ENCODE data around the gene PLCH2.

Gene PLCH2

GRCh38 chr1:2463396-2463795, 12.7 kb upstream of the PLCH2 start:
- DNase-seq: no peak

GRCh38 chr1:2465371-2466269, 10.5 kb upstream of the PLCH2 start:
- no peak for DNase-seq

- DNase-seq: no peak
Measured at GRCh38 chr1:2466270-2466665, 9.8 kb upstream of the PLCH2 start.

- peak in 1 of 2 experiments; percentile 55 for DNase-seq
Measured at GRCh38 chr1:2466958-2467554, 9.0 kb upstream of the PLCH2 start.

GRCh38 chr1:2468041-2468472, 8.0 kb upstream of the PLCH2 start:
- no peak for DNase-seq

- DNase-seq: no peak
Measured at GRCh38 chr1:2468540-2468939, 7.5 kb upstream of the PLCH2 start.

- no peak for DNase-seq
Measured at GRCh38 chr1:2469103-2469940, 6.8 kb upstream of the PLCH2 start.

- DNase-seq: no peak
Measured at GRCh38 chr1:2470290-2471158, 5.6 kb upstream of the PLCH2 start.

- no peak for DNase-seq
Measured at GRCh38 chr1:2471159-2471471, 5.0 kb upstream of the PLCH2 start.

- DNase-seq: no peak
Measured at GRCh38 chr1:2471587-2472001, 4.5 kb upstream of the PLCH2 start.

- DNase-seq: no peak
Measured at GRCh38 chr1:2472109-2472508, 4.0 kb upstream of the PLCH2 start.

- DNase-seq: no peak
Measured at GRCh38 chr1:2472561-2473177, 3.4 kb upstream of the PLCH2 start.

GRCh38 chr1:2473198-2473597, 2.9 kb upstream of the PLCH2 start:
- no peak for DNase-seq

- no peak for DNase-seq
Measured at GRCh38 chr1:2474104-2474844, 1.8 kb upstream of the PLCH2 start.

GRCh38 chr1:2474933-2475371, 1.1 kb upstream of the PLCH2 start:
- no peak for DNase-seq

GRCh38 chr1:2475571-2475970, 518 bp upstream of the PLCH2 start:
- no peak for DNase-seq

- no peak for DNase-seq
Measured at GRCh38 chr1:2477309-2477708, 1.2 kb downstream of the PLCH2 start.

GRCh38 chr1:2477791-2478499, 1.9 kb downstream of the PLCH2 start:
- DNase-seq: no peak

- DNase-seq: no peak
Measured at GRCh38 chr1:2479186-2479585, 3.1 kb downstream of the PLCH2 start.

GRCh38 chr1:2479618-2480017, 3.5 kb downstream of the PLCH2 start:
- DNase-seq: no peak

Data from NCI-H526 (cell line).